Small intestine (tissue), 7 donors: ENCODE measurements around the gene SNCAIP. TPM values are rescaled to one million over a fixed set of nuclear protein-coding genes. Genes with fewer than 3 reads are reported as not detected.
A peak's percentile ranks its signal among the peaks of the same experiment; 100 is the strongest.

ENCODE experiments used
- DNase-seq, 2 donors: peaks; one replicate each; pipeline versions ENCODE4 v3.0.0 to v3.0.0-alpha.2; 2013
- FAIRE-seq: peaks from 2 replicates; lab custom pipeline; 2012; peaks lifted over from hg19 to GRCh38; lab: Jason Lieb, UNC
- H3K27ac ChIP-seq, 3 donors: one replicate each; pipeline ENCODE4 v1.5.1; 2013; ENCODE audit warnings: low read length in 2 of 3, mild to moderate bottlenecking in 2 of 3, control low read depth in 1 of 3, inconsistent platforms in 1 of 3, low read depth in 1 of 3, moderate library complexity in 1 of 3
- H3K27me3 ChIP-seq, 3 donors: one replicate each; pipeline ENCODE4 v1.6.1; 2013; ENCODE audit warnings: low read length in 3 of 3, inconsistent platforms in 1 of 3; ENCODE audit not compliant: control insufficient read depth in 3 of 3, insufficient read depth in 3 of 3
- H3K36me3 ChIP-seq, 3 donors: one replicate each; pipeline ENCODE4 v1.6.1; 2013; ENCODE audit warnings: low read length in 3 of 3, inconsistent platforms in 1 of 3, low read depth in 1 of 3, mild to moderate bottlenecking in 1 of 3, moderate library complexity in 1 of 3; ENCODE audit not compliant: control insufficient read depth in 3 of 3, insufficient read depth in 2 of 3
- H3K4me1 ChIP-seq, 3 donors: one replicate each; pipeline ENCODE4 v1.6.1; 2013; ENCODE audit warnings: low read length in 2 of 3, inconsistent platforms in 1 of 3, low read depth in 1 of 3, mild to moderate bottlenecking in 1 of 3, moderate library complexity in 1 of 3; ENCODE audit not compliant: control insufficient read depth in 3 of 3, insufficient read depth in 2 of 3
- H3K4me3 ChIP-seq, 3 donors: one replicate each; pipeline ENCODE4 v1.5.1; 2013; ENCODE audit warnings: low read length in 3 of 3, control low read depth in 1 of 3, inconsistent platforms in 1 of 3, low read depth in 1 of 3, mild to moderate bottlenecking in 1 of 3, moderate library complexity in 1 of 3
- H3K9me3 ChIP-seq, 2 donors: one replicate each; pipeline ENCODE4 v1.6.1; 2013; ENCODE audit warnings: low read depth in 1 of 2, low read length in 1 of 2; ENCODE audit not compliant: control insufficient read depth in 2 of 2, insufficient read depth in 1 of 2
- WGBS, 3 donors: extraction: QIAGEN DNeasy Blood & Tissue Kit; methylation state at CpG; one replicate each; pipeline ENCODE4 v1.1.7; 2013; 5-methylcytosine and 5-hydroxymethylcytosine counted together
- polyA plus RNA-seq, 4 donors: library from polyadenylated mRNA; stranded (reverse) in 3 of 4; unstranded in 1 of 4; fragments of 200-250 nt in 3 of 4; fragments of 120-200 nt in 1 of 4; gene quantifications; one replicate each; pipeline versions ENCODE4 v1.2.1 to v1.2.3, GENCODE V29; 2013
- donor health status: healthy with polysubstance abuse.
- donor health status: control.
- donor health status: control.
- donor health status: Bipolar disorder and iron deficiency.
- donor health status: healthy.

Gene SNCAIP
- polyA plus RNA-seq, 4 donors = 0.54 to 5.3 (median 1.1) TPM; not detected in 1

GRCh38 chr5:122400938-122401337, 88.9 kb downstream of the SNCAIP start:
- DNase-seq = no peak
- 72 to 89% (median 77%) methylated on average over 1 of the region's 1 CpG for WGBS, 3 donors
- Histone ChIP-seq H3K36me3 (no peaks in the 10 kb centered on the region), H3K27ac (no peak overlapping the region), H3K4me1 (peaks cover 0 to 1% (median 0%) of the 10 kb centered on the region in 3 donors), H3K27me3 (no peaks in the 10 kb centered on the region), H3K9me3 (no peaks in the 10 kb centered on the region), H3K4me3 (no peak overlapping the region)
- FAIRE-seq = no peak

- no peak for FAIRE-seq
- Histone ChIP-seq H3K36me3 (no peaks in the 10 kb centered on the region), H3K27ac (no peak overlapping the region), H3K9me3 (no peaks in the 10 kb centered on the region), H3K4me1 (peaks cover 0 to 12% (median 0%) of the 10 kb centered on the region in 3 donors), H3K4me3 (no peak overlapping the region), H3K27me3 (no peaks in the 10 kb centered on the region)
- DNase-seq = no peak
- 63 to 79% (median 70%) methylated on average over 4 of the region's 4 CpGs for WGBS, 3 donors
Measured at GRCh38 chr5:122401976-122402725, 90.1 kb downstream of the SNCAIP start.

DNA sequence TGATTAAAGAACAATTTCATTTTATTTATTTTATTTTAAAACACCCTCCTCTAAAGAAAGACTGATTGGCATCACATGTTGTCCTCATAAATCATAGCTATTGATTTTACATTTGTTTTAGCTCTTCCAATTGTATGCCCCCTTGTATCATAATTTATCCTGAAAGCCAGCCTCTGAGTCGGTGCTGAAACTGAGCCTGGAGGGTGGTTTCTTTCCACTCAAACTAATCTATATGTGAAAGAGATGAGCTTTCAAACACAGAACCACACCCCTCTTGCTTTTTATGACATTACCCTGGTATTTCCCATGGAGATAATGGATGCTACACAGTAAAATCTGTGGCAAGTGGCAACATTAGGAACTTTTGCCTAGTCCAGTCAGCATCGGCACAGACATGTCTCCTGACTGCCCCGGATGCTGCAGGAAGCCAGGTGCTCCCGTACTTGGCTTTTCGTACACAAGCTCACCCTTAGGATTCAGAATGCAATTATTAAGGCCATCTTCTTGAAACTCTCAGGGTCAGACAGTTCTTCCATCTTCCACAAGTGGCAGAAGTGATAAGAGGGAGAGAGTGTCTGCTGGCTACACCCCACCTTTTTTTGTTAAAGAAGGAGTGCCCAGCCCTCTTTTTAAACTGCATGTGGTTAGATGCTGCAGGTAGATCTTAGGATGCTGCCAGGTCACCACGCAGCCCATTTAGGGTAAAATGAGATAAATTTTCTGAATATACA, 91.1 kb downstream of the SNCAIP start:
- H3K27me3 ChIP-seq = no peaks in the 10 kb centered on the region
- H3K4me3 ChIP-seq = no peak overlapping the region
- H3K4me1 ChIP-seq = peaks cover 0 to 16% (median 0%) of the 10 kb centered on the region in 3 donors
- 85 to 90% (median 86%) methylated on average over 6 of the region's 6 CpGs for whole genome bisulfite sequencing, 3 donors
- no peak overlapping the region for H3K27ac ChIP-seq
- DNase-seq = no peak
- no peaks in the 10 kb centered on the region for H3K9me3 ChIP-seq
- no peak for FAIRE-seq
- no peaks in the 10 kb centered on the region for H3K36me3 ChIP-seq

GRCh38 chr5:122404018-122404417, 92.0 kb downstream of the SNCAIP start:
- Histone ChIP-seq H3K27me3 (no peaks in the 10 kb centered on the region), H3K4me3 (no peak overlapping the region), H3K27ac (no peak overlapping the region), H3K4me1 (peaks cover 0 to 16% (median 0%) of the 10 kb centered on the region in 3 donors), H3K36me3 (no peaks in the 10 kb centered on the region), H3K9me3 (no peaks in the 10 kb centered on the region)
- DNase-seq = no peak
- 79 to 90% (median 87%) methylated on average over 5 of the region's 5 CpGs for WGBS, 3 donors
- no peak for FAIRE-seq

DNA sequence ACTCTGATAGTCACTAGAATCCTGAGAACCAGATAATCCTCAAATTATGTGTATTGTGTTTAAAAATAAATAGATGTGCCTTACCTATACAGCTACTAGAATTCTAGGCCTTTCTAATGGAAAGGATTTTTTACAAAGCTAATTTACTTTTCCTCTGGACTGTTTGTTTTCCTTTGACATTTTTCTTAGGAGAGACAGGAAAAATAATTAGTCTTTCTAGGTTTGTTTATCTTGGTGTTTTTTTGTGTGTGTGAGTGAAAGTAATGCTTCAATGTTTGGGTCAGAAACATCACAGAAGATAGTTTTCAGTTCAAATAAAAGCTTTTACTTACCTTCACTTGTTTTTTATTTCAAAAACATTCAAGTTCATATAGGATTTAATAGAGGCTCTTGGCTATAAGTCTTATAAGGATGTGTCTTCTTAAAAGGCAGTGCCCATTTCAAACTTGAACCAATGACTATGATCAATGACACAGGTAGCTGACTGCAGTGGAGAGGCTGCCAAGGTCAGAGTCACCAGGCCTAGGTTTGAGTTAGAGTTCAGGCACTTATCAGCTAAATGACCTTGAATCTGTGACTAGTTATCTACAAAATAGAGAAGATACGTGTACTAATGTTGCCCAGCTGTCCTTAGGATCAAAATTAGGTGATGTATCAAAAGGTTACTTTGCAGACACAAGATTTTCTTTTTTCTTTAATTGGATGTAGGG, 92.8 kb downstream of the SNCAIP start:
- Histone ChIP-seq H3K4me3 (no peak overlapping the region), H3K27ac (no peak overlapping the region), H3K36me3 (no peaks in the 10 kb centered on the region), H3K4me1 (peaks cover 0 to 16% (median 0%) of the 10 kb centered on the region in 3 donors), H3K9me3 (no peaks in the 10 kb centered on the region), H3K27me3 (no peaks in the 10 kb centered on the region)
- no peak for DNase-seq
- no peak for FAIRE-seq
- 16 to 54% (median 28%) methylated on average over 1 of the region's 1 CpG for WGBS, 3 donors

DNA sequence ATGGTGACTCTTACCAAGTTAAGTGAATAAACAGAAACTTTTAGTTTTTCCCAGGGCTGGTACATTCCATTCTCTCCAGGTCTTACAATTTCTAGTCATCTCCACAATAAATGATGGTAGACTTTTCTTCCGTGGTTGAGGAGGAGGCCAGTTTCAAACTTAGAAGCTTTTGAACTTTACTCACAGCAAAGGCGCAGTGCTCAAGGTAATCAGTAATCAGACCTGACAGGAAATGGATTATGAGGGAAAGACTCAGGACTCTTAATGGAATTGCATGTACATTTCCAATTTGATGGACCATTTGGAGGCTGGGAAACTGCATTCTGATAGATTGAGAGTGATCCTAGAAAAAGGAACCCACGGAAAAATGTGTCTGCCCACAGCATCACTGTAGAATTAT, 93.7 kb downstream of the SNCAIP start:
- WGBS, 3 donors = 35 to 79% (median 56%) methylated on average over 3 of the region's 3 CpGs
- Histone ChIP-seq H3K36me3 (no peaks in the 10 kb centered on the region), H3K4me1 (peaks cover 0 to 16% (median 0%) of the 10 kb centered on the region in 3 donors), H3K27me3 (no peaks in the 10 kb centered on the region), H3K9me3 (no peaks in the 10 kb centered on the region), H3K4me3 (no peak overlapping the region), H3K27ac (peak overlapping the region in 1 of 3 donors; percentile 21)
- no peak for FAIRE-seq
- peak; percentile 11 to 50 for DNase-seq

- peaks cover 0 to 16% (median 0%) of the 10 kb centered on the region in 3 donors for H3K4me1 ChIP-seq
- H3K4me3 ChIP-seq = no peak overlapping the region
- H3K27me3 ChIP-seq = no peaks in the 10 kb centered on the region
- no peaks in the 10 kb centered on the region for H3K36me3 ChIP-seq
- 66 to 85% (median 76%) methylated on average over 5 of the region's 5 CpGs for WGBS, 3 donors
- peak; percentile 8 to 51 for DNase-seq
- no peaks in the 10 kb centered on the region for H3K9me3 ChIP-seq
- peak overlapping the region in 1 of 3 donors; percentile 21 for H3K27ac ChIP-seq
- FAIRE-seq = no peak
Measured at GRCh38 chr5:122406181-122406580, 94.1 kb downstream of the SNCAIP start.

- H3K4me1 ChIP-seq = peaks cover 0 to 16% (median 0%) of the 10 kb centered on the region in 3 donors
- FAIRE-seq (no peak), DNase-seq (no peak)
- 60 to 88% (median 76%) methylated on average over 1 of the region's 1 CpG for whole genome bisulfite sequencing, 3 donors
- no peak overlapping the region for H3K4me3 ChIP-seq
- H3K27me3 ChIP-seq = no peaks in the 10 kb centered on the region
- no peaks in the 10 kb centered on the region for H3K36me3 ChIP-seq
- H3K27ac ChIP-seq = no peak overlapping the region
- H3K9me3 ChIP-seq = no peaks in the 10 kb centered on the region
Measured at GRCh38 chr5:122408592-122409224, 96.7 kb downstream of the SNCAIP start.
